ENCODE measurements around the gene REEP3.

Gene REEP3

GRCh38 chr10:63549810-63550209, 28.6 kb downstream of the REEP3 start:
- TF ChIP-seq, protein P1, sequence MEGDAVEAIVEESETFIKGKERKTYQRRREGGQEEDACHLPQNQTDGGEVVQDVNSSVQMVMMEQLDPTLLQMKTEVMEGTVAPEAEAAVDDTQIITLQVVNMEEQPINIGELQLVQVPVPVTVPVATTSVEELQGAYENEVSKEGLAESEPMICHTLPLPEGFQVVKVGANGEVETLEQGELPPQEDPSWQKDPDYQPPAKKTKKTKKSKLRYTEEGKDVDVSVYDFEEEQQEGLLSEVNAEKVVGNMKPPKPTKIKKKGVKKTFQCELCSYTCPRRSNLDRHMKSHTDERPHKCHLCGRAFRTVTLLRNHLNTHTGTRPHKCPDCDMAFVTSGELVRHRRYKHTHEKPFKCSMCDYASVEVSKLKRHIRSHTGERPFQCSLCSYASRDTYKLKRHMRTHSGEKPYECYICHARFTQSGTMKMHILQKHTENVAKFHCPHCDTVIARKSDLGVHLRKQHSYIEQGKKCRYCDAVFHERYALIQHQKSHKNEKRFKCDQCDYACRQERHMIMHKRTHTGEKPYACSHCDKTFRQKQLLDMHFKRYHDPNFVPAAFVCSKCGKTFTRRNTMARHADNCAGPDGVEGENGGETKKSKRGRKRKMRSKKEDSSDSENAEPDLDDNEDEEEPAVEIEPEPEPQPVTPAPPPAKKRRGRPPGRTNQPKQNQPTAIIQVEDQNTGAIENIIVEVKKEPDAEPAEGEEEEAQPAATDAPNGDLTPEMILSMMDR (IDR thresholded peaks at IDR 0.05), result no peak
- no peak for TF ChIP-seq ZFX (IDR thresholded peaks at IDR 0.05; ENCODE audit: borderline replicate concordance)
- no peak overlapping the region for H3K27ac ChIP-seq

DNA sequence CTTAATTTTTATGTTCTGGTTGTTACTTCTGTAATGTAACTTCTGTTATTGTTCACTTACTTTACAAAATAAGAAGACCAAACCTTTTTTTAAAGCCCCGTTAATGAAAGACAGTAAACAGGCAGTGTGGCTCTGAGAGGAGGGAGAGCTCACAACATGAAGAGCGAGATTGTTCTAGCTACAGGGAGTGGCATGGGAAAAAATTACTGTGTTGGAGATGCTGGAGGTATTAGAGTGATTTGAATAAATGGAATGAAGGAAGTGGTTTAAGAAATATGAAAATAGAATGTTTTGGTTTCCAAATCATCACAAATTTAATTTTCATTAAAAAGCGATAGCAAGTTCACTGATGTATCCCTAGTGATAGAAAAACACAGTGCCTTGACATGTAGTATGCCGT, 31.8 kb downstream of the REEP3 start:
- TF ChIP-seq, protein P1 (IDR thresholded peaks at IDR 0.05), result no peak
- no peak for TF ChIP-seq ZFX (IDR thresholded peaks at IDR 0.05; ENCODE audit: borderline replicate concordance)
- H3K27ac ChIP-seq, result no peak overlapping the region

GRCh38 chr10:63553473-63553872, 32.3 kb downstream of the REEP3 start:
- TF ChIP-seq, protein P1 (IDR thresholded peaks at IDR 0.05), result no peak
- no peak for TF ChIP-seq ZFX (IDR thresholded peaks at IDR 0.05; ENCODE audit: borderline replicate concordance)
- no peak overlapping the region for H3K27ac ChIP-seq

GRCh38 chr10:63554657-63555056, 33.5 kb downstream of the REEP3 start:
- no peak overlapping the region for H3K27ac ChIP-seq
- no peak for TF ChIP-seq ZFX (IDR thresholded peaks at IDR 0.05; ENCODE audit: borderline replicate concordance)
- TF ChIP-seq, protein P1 (IDR thresholded peaks at IDR 0.05), result no peak

DNA sequence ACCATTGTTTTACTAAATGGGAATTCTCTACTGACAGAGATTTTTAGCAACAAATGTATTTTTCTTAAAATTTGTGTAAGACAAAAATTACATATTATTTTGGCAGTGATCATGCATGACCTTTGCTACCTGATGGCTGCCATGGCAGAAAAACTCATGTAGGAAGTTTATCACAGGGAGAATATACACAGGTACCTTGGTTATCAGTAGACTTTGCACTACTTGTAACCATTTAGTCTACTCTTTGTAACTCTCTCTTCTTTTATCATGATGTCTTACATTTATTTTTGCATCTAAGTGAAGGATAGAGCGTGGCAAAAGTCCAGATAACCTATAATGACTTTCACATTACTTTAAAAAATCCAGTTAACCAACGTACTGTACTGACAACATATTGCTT, 34.1 kb downstream of the REEP3 start:
- H3K27ac ChIP-seq, result no peak overlapping the region
- no peak for TF ChIP-seq ZFX (IDR thresholded peaks at IDR 0.05; ENCODE audit: borderline replicate concordance)

- TF ChIP-seq ZFX (IDR thresholded peaks at IDR 0.05; ENCODE audit: borderline replicate concordance), result no peak
- TF ChIP-seq, protein P1 (IDR thresholded peaks at IDR 0.05), result no peak
- no peak overlapping the region for H3K27ac ChIP-seq
Observed at GRCh38 chr10:63558132-63558784, 37.1 kb downstream of the REEP3 start.

GRCh38 chr10:63561341-63561740, 40.1 kb downstream of the REEP3 start:
- TF ChIP-seq ZFX (IDR thresholded peaks at IDR 0.05; ENCODE audit: borderline replicate concordance), result no peak
- TF ChIP-seq, protein P1 (IDR thresholded peaks at IDR 0.05), result no peak
- H3K27ac ChIP-seq, result no peak overlapping the region

GRCh38 chr10:63562391-63562790, 41.2 kb downstream of the REEP3 start:
- H3K27ac ChIP-seq, result no peak overlapping the region
- TF ChIP-seq ZFX (IDR thresholded peaks at IDR 0.05; ENCODE audit: borderline replicate concordance), result no peak
- TF ChIP-seq, protein P1 (IDR thresholded peaks at IDR 0.05), result no peak
